Activated CD4-positive, alpha-beta T cell treated with anti-CD3 and anti-CD28 coated beads, Interleukin-2, amount 50 U/mL, for 48 hours (primary cell): ENCODE results near the gene NCKAP5.

Source experiments
- DNase-seq, 2 experiments: peaks; one replicate each; pipeline ENCODE4 v3.0.0-alpha.2; 2020

The NCKAP5 gene

GRCh38 chr2:133053541-133053940 lies 514.7 kb downstream of the NCKAP5 start:
- no peak for DNase-seq

- DNase-seq, result no peak
Measured at GRCh38 chr2:133045787-133046186, 522.5 kb downstream of the NCKAP5 start.

- no peak for DNase-seq
Measured at GRCh38 chr2:133044556-133044955, 523.7 kb downstream of the NCKAP5 start.

- DNase-seq, result no peak
Measured at GRCh38 chr2:133040170-133040569, 528.1 kb downstream of the NCKAP5 start.

GRCh38 chr2:133039531-133039930 lies 528.7 kb downstream of the NCKAP5 start:
- DNase-seq, result no peak

GRCh38 chr2:133026536-133027177 lies 541.6 kb downstream of the NCKAP5 start:
- DNase-seq, result no peak

GRCh38 chr2:133025004-133025403 lies 543.3 kb downstream of the NCKAP5 start:
- no peak for DNase-seq

- no peak for DNase-seq
Measured at GRCh38 chr2:133012847-133013734, 555.2 kb downstream of the NCKAP5 start.

GRCh38 chr2:133004623-133005022 lies 563.6 kb downstream of the NCKAP5 start:
- DNase-seq, result no peak

GRCh38 chr2:132999421-132999820 lies 568.8 kb downstream of the NCKAP5 start:
- DNase-seq, result no peak

- DNase-seq, result no peak
Measured at GRCh38 chr2:132998221-132998620, 570.0 kb downstream of the NCKAP5 start.

GRCh38 chr2:132991471-132992045 lies 576.7 kb downstream of the NCKAP5 start:
- DNase-seq, result no peak

- no peak for DNase-seq
Measured at GRCh38 chr2:132984731-132985130, 583.5 kb downstream of the NCKAP5 start.

- DNase-seq, result no peak
Measured at GRCh38 chr2:132980304-132980703, 588.0 kb downstream of the NCKAP5 start.

GRCh38 chr2:132979339-132980093 lies 588.7 kb downstream of the NCKAP5 start:
- DNase-seq, result no peak

GRCh38 chr2:132978840-132979239 lies 589.4 kb downstream of the NCKAP5 start:
- DNase-seq, result no peak

- no peak for DNase-seq
Measured at GRCh38 chr2:132977812-132978529, 590.3 kb downstream of the NCKAP5 start.

GRCh38 chr2:132975193-132976105 lies 592.8 kb downstream of the NCKAP5 start:
- DNase-seq, result no peak

GRCh38 chr2:132974467-132975095 lies 593.7 kb downstream of the NCKAP5 start:
- DNase-seq, result no peak

- DNase-seq, result no peak
Measured at GRCh38 chr2:132971310-132972061, 596.8 kb downstream of the NCKAP5 start.
